K562 (cell line): ENCODE results near the gene PIP5K1B. TPM values are rescaled to one million over a fixed set of nuclear protein-coding genes. Genes with fewer than 3 reads are reported as not detected.

Experiments
- ATF4 ChIP-seq: fragments of 450-650 bp; formaldehyde crosslinking; IDR thresholded peaks from 2 replicates; pipeline ENCODE4 v1.4.0; 2022; ENCODE audit warnings: mild to moderate bottlenecking, moderate library complexity
- CBFA2T3 ChIP-seq: fragments of 450-650 bp; IDR thresholded peaks from 2 replicates; pipeline ENCODE4 v1.6.1; 2017
- CLOCK ChIP-seq: fragments of 250-450 bp; sonication (Bioruptor Pico); IDR thresholded peaks from 2 replicates; pipeline ENCODE4 v1.4.0; 2020; ENCODE audit warnings: mild to moderate bottlenecking, moderate library complexity, borderline replicate concordance
- CREB3L1 ChIP-seq: fragments of 450-650 bp; IDR thresholded peaks from 2 replicates; pipeline ENCODE4 v1.6.1; 2014; ENCODE audit warnings: low read depth, mild to moderate bottlenecking, moderate library complexity, borderline replicate concordance
- HMG20A ChIP-seq: fragments of 450-650 bp; formaldehyde crosslinking; conservative IDR thresholded peaks from 2 replicates; pipeline ENCODE4 v1.4.0; 2020; ENCODE audit warnings: mild to moderate bottlenecking, mixed read lengths
- MAFF ChIP-seq: IDR thresholded peaks from 2 replicates; pipeline ENCODE4 v1.6.1; 2012; ENCODE audit warnings: low read length, improper control_type of control experiment
- MCM7 ChIP-seq, 2 experiments: fragments of 450-650 bp; IDR thresholded peaks; 2 replicates each; pipeline ENCODE4 v1.6.1; 2016 to 2018
- MIER1 ChIP-seq: fragments of 450-650 bp; IDR thresholded peaks from 2 replicates; pipeline ENCODE4 v1.6.1; 2016; ENCODE audit warnings: antibody characterized with exemption, mild to moderate bottlenecking, low read depth
- SMAD1 ChIP-seq: fragments of 150-350 bp; IDR thresholded peaks from 2 replicates; pipeline ENCODE4 v1.6.1; 2014; ENCODE audit warnings: low read length, low read depth; ENCODE audit not compliant: partially characterized antibody
- SMARCA5 ChIP-seq: fragments of 450-650 bp; IDR thresholded peaks from 2 replicates; pipeline ENCODE4 v1.6.1; 2016
- TBP ChIP-seq: optimal IDR thresholded peaks from 2 replicates; pipeline ENCODE3; 2011; ENCODE audit warnings: low read depth, low read length, improper control_type of control experiment
- XRCC5 ChIP-seq: fragments of 200-400 bp; formaldehyde crosslinking; IDR thresholded peaks from 2 replicates; pipeline ENCODE4 v1.6.1; 2017; ENCODE audit warnings: low read depth, mild to moderate bottlenecking, low read length
- ZBTB40 ChIP-seq, 2 experiments: fragments of 450-650 bp in 1 of 2; sonication (generic) in 1 of 2; formaldehyde crosslinking in 1 of 2; IDR thresholded peaks; 2 replicates each; pipeline versions ENCODE4 v1.7.1 to v1.9.0; 2016 to 2022; ENCODE audit warnings: inconsistent platforms in 1 of 2, mild to moderate bottlenecking in 1 of 2, missing genetic modification reagents in 1 of 2
- ZNF436 ChIP-seq: fragments of 250-450, 450-650 bp; sonication (Bioruptor Pico); formaldehyde crosslinking; IDR thresholded peaks from 2 replicates; pipeline ENCODE4 v1.7.0; 2020; ENCODE audit warnings: mild to moderate bottlenecking
- ZNF707 ChIP-seq: fragments of 250-450 bp; sonication (Bioruptor Pico); conservative IDR thresholded peaks from 2 replicates; pipeline ENCODE4 v1.8.0; 2022; ENCODE audit warnings: inconsistent platforms, mild to moderate bottlenecking, moderate library complexity
- polyA plus RNA-seq, 8 experiments: library from polyadenylated mRNA; depleted of rRNA in 4 of 8; stranded (reverse) in 5 of 8; unstranded in 3 of 8; fragments of >200 nt; fragmentation: Nextera tagmentation in 2 of 8; fragmentation: Illumina TruSeq in 1 of 8; extraction: Ambion mirVana in 2 of 8; extraction: Trizol in 1 of 8; gene quantifications; 2 replicates each; pipeline versions ENCODE4 v1.2.1 to v1.2.3, GENCODE V29; 2011 to 2014; ENCODE audit warnings: inconsistent platforms in 1 of 8, missing spikeins in 1 of 8
- total RNA-seq, 7 experiments: library from RNA; depleted of rRNA in 6 of 7; stranded (reverse); fragments of >200 nt in 6 of 7; fragmentation: Illumina TruSeq in 2 of 7; extraction: Trizol in 2 of 7; gene quantifications; 2 replicates each; pipeline versions ENCODE4 v1.2.1 to v1.2.3, GENCODE V29; 2011 to 2021; ENCODE audit warnings: low replicate concordance in 1 of 7

The PIP5K1B gene
- total and polyA plus RNA-seq, 9 of the 15 experiments (the other 6 are each of a cell fraction or from before 2014, with no cell fraction given): 3.1 to 12.9 (median 7.4) TPM

- TF ChIP-seq ZBTB40 (IDR thresholded peaks at IDR 0.05) (no peak), ZBTB40 (CRISPR knock-in tag; IDR thresholded peaks at IDR 0.05) (no peak), ATF4 (CRISPR knock-in tag) (no peak), MAFF (no peak), SMARCA5 (no peak), MCM7 (IDR thresholded peaks at IDR 0.05) (no peak), ZNF436 (CRISPR knock-in tag) (no peak), XRCC5 (no peak), SMAD1 (no peak), CREB3L1 (peak; percentile 57; the same call in 1 of the 2 replicates), HMG20A (CRISPR knock-in tag) (no peak), CLOCK (no peak), MIER1 (no peak), CBFA2T3 (peak; percentile 94), TBP (no peak), ZNF707 (no peak)
Observed at GRCh38 chr9:68747043-68747533, 42.0 kb downstream of the PIP5K1B start (continued).
